HG02571 (cell line): ENCODE results near the gene KIAA1586.
"Not testable (repeated sequence)": the region's sequence is repeated elsewhere in the genome, so short reads cannot be mapped to it uniquely, and the experiment has no call there.

ENCODE experiments used
- ATAC-seq: cut with Tn5 transposase; IDR thresholded peaks from one replicate; pipeline ENCODE4 v1.9.1; 2021; ENCODE audit warnings: mild to moderate bottlenecking, moderate library complexity; ENCODE audit not compliant: unreplicated experiment

KIAA1586 gene, protein sequence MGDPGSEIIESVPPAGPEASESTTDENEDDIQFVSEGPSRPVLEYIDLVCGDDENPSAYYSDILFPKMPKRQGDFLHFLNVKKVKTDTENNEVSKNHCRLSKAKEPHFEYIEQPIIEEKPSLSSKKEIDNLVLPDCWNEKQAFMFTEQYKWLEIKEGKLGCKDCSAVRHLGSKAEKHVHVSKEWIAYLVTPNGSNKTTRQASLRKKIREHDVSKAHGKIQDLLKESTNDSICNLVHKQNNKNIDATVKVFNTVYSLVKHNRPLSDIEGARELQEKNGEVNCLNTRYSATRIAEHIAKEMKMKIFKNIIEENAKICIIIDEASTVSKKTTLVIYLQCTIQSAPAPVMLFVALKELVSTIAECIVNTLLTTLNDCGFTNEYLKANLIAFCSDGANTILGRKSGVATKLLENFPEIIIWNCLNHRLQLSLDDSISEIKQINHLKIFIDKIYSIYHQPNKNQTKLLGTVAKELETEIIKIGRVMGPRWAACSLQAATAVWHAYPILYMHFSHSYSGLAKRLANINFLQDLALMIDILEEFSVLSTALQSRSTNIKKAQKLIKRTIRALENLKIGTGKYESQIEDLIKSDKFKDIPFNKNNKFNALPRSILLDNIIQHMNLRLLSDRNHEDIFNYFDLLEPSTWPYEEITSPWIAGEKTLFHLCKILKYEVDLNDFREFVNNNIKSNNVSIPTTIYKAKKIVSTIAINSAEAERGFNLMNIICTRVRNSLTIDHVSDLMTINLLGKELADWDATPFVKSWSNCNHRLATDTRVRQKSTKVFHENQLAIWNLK

DNA sequence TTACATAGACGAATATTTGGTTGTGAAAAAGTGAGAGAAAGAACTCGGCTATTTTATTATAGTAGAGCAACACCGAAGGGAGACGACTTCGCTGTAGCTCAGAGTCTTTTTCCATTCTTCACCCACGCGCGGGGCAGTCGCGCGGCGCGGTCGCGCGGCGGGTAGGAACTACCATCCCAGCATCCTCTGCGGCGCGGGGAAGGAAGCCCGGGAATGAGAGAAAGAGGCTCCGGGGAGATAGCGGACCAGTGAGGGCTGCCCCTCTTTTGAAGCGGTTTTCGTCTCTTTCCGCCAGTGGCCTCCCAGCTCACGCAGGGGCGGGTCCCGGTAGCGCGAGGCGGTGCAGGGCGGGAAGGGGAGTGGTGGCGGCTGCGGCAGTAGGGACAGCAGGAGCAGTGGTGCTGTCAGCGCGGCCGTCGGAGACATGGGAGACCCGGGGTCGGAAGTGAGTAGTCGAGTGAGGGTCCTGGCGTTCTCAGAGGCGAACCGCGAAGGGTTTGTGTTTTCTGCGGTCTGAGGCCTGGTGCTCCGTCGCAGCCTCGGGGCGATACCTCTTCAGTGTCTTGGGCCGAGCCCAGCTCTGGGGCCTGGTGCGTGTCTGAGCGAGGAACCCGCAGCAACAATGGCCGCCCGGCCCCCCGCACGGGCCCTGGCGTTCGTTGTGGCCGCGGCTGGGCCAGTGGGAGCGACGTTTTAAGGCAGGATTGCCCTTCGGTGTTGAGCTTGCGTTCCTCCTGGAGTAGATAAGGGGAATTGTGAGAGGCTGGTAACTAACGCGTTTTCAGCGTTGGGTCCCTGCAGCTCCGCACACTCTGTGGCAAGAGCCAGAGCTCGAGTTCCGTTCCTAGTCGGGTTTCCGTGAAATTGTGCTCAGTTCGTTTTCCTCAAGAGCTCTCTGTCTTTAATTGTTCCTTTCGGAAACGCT is at the start of gene KIAA1586:
KIAA1586 (plus strand) TSS at position 362 of the 925 bp plus-strand sequence; CDS start at position 425, 63 bp downstream.
- ATAC-seq, result peak; percentile 96

DNA sequence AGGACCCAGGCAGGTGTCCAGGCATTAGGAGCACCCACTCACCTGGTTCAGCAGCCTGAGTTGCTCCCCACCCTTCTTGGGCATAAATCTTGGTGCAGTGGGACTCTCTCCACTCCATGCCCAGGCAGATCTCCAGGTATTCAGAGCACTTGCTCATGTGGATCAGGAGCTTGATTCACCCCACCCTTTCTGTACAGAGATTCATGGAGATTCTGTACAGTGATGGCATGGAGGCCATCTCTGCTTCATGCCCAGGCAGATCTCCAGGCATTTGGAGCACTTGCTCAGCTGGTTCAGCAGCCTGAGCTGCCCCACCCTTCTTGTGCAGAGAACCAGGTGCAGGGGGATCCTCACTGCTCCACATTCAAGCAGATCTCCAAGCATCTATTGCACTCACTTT is 47.4 kb upstream of the KIAA1586 start:
- no peak for ATAC-seq

DNA sequence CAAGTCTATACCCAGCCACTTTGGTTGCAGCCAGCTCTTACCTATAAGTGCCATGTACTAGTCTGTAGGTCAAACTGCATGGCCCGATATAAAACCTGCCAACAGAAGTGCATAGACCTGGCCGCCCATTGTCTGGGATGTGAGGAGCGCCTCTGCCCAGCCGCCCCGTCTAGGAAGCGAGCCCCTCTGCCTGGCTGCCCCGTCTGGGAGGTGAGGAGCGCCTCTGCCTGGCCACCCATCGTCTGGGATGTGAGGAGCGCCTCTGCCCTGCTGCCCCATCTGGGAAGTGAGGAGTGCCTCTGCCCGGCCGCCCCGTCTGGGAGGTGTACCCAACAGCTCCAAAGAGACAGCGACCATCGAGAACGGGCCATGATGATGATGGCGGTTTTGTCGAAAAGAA is 46.7 kb upstream of the KIAA1586 start:
- not testable (repeated sequence) for ATAC-seq

DNA sequence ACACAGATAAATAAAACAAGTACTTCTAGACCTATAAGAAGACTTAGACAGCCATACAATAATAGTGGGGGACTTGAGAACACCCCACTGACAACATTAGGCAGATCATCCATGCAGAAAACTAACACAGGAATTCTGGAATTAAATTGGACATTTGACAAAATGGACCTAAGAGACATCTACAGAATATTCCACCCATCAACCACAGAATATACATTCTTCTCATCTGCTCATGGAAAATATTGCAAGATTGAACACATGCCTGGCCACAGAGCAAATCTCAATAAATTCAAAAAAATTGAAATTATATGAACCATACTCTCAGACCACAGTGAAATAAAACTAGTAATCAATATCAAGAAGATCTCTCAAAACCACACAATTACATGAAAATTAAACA is 44.3 kb upstream of the KIAA1586 start:
- ATAC-seq, result no peak

DNA sequence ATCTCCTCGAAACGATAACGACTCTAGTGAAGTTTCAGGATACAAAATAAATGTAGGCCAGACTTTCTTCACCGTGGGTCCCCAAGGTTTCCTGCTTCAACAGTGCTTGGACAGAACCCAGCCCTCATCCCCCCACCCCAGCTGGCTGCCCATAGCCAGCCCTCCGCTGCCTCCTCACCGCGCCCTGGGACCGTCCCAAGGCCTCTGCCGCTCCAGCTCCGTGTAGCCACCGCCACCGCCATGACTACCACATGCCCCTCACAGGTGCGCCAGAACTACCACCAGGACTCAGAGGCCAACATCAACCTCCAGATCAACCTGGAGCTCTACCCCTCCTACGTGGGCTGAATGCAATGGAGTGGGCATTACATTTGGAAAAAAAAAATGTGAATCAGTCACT is 42.2 kb upstream of the KIAA1586 start:
- ATAC-seq, result no peak

DNA sequence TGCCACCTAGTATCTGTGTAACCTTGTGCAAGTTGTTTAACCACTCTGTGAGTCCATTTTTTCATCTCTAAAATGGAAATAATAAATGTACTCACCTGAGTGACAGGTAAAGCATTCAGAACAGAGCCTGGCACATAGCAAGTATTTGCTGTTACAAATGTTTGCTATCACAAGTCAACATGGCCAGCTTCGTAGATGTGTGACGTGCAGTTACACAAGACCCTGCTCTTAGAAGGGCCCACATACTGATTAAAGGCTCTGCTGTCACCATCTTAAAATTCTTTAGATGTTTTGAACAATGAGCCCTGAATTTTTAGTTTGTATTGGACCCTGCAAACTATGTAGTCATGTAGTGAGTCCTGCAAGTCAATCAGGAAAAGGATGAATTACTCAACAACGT is 40.4 kb upstream of the KIAA1586 start:
- no peak for ATAC-seq

DNA sequence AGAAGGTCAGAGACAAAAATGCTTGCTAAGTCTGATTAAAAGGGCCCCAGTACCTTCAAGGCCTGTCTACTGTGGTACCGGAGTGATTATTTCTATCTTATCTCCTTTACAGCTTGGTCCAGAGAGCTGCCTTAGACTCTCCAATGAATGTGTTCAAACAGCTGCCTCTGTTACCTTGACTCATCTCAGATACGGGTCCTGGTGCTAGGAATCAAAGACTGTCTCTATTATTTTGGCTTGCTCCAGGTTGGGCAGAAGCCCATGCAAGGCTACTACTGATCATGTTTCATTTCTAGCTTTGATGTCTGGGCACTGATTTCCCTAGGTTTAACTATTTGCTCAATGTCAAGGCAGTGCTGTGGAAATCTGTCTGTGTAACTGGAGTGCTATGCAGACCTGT is 38.4 kb upstream of the KIAA1586 start:
- not testable (repeated sequence) for ATAC-seq

DNA sequence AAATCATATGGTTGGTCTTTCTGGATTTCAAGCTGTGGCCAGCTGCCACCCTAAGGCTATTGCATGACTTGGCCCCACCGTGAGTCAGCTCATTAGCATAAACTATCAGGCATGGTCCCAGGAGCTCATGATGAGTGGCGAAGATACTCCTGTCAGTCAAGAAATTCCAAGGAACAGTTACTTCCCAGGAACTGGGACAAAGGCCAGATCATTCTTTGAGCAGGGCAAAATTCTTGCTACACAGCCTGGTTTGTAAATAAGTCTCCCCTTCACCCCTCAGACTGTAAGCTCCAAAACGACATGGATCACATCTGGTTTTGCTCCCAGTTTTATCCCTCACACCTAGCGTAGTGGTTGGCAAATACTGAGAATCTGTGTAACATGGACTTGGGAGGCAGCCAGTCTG is 33.0 kb upstream of the KIAA1586 start:
- ATAC-seq, result no peak

DNA sequence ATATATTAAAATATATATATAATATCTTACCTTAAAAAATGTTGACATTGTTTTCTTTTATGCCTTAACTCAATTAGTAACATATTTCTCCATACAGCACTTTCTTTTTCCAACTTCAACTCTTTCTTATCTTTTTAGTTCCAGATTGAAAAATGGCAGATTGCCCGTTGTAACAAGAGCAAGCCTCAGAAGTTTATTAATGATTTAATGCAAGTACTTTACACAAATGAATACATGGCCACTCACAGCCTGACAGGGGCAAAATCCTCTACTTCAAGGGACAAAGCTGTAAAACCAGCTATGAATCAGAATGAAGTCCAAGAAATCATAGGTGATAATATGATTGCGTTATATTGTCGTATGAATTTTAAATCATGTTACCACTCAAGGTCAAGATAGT is 29.4 kb upstream of the KIAA1586 start:
- ATAC-seq, result no peak

DNA sequence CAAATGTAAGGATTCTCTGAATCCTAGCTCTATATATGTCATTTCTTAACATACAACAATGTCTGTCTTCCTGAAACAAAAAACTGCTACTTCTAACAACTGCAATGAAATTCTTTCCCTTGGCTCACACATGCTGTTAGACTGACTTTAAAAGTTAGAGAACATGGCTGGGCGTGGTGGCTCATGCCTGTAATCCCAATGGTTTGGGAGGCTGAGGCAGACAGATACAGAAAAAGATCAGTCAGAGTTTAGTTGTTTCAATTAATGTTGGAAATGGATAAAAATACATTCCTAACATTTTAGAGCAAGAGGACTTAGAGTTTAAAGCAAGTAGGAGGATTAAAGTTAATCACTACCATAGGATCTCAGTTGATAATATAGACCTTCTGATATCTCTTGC is 28.7 kb upstream of the KIAA1586 start:
- ATAC-seq, result no peak

DNA sequence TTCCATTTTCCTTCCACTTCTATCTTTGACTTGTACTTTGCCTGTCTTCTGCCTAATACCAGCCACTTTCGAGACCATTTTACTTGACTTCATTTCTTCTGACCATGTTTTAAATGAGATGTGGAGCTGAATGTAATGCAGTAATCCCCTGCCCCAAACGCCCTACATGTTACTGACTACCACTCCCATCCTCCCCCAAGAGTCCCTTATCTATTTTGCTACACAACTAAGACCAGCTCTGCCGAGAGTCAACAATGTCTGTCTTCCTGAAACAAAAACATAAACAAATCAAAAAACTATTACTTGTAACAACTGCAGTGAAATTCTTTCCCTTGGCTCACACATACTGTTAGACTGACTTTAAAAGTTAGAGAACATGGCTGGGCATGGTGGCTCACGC is 27.1 kb upstream of the KIAA1586 start:
- ATAC-seq, result no peak

DNA sequence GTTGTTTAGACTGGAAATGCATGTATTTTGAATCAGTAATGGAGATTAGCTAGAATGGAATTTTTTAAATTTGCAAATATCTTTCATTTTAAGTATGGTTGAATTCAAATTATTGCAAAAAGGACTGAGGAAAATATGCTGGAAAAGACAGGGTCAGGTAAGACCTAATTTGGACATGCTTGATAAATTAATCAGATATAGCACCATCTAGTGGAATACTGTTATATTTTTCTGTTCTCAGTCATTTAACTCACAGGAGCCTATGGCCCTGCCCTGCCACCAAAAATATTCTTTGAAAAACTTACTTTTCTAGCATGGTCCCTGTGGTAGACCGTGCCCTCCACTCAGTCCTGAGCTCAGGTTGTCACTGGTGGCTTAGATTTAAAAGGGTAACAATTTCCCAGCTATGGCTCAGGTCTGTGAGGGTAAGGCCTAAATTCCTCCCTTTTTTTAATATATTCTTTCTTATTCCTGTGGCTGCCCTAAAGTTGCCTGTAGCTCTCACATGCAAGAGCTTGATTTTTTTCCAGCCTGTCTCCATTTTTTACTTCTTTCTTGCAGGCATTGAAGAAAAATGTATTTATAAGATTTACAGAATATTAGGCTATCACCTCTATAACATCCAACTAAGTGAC is 25.3 kb upstream of the KIAA1586 start:
- ATAC-seq, result peak; percentile 72

DNA sequence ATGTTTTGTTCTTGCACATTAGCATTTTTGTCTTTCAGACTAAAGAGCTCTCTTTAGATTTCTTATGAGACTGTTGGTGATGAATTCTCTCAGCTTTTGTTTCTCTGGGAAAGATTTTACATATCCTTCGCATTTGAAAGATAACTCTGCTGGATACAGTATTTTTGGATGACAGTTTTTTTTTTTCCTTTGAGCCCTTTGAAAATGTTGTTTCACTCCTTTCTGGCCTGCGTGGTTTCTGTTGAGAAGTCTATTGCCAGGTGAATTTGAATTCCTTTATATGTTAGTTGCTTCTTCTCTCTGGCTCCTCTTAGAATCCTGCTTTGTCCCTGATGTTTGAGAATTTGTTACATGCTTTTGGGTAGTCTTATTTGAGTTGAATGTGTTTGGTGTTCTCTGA is 22.2 kb upstream of the KIAA1586 start:
- ATAC-seq, result no peak

DNA sequence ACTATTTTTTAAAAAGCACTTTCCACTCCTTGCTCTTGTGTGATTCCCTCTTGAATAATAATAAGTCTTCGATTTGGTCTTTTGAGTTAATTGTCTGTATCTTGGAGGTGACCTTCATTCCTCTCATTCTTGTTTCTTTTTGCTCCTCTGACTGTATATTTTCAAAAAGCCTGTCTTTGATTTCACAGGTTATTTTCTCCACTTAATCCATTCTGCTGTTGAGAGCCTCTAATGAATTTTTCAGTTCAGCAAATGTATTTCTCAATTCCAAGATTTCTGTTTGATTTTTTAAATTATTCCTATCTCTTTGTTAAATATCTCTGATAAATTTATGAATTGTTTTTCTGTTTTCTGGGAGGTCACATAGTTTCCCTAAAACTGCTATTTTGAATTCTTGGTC is 21.7 kb upstream of the KIAA1586 start:
- ATAC-seq, result no peak

DNA sequence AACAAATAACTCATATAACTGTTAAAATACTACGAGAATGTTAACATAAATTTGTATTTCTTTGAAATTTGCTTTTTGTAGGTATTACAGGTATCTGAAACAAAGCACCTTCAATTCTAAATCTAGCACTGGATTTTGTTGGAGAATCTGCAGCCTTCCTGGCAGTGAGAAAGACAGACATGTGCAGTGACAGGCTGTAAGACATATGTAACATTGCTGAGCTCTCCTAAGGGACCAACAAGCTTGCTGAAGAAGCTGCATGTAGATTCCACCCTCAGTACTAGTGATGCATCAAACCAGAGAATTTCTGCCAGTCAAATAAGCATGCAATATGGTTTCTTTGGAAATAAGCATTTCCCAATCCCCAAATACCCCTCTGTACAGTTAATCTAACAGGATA is 20.5 kb upstream of the KIAA1586 start:
- ATAC-seq, result no peak

DNA sequence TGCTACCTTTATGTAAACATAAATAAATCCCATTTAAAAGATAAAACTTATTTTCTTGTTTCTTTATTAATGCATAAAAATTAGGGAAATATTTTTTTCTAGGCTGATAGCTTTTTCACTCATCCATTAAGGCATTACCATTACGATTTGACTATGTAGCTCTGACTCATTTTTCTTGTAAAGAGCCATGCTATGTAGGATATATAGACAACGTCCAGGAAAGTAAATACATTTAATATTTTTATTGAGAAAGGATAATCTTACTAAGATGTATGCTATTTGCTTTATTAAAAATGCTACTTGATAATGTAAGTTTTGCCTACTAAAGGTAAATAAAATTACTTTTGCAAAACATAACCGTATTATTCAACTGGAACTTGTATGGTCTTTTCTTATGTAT is 19.2 kb upstream of the KIAA1586 start:
- ATAC-seq, result no peak

DNA sequence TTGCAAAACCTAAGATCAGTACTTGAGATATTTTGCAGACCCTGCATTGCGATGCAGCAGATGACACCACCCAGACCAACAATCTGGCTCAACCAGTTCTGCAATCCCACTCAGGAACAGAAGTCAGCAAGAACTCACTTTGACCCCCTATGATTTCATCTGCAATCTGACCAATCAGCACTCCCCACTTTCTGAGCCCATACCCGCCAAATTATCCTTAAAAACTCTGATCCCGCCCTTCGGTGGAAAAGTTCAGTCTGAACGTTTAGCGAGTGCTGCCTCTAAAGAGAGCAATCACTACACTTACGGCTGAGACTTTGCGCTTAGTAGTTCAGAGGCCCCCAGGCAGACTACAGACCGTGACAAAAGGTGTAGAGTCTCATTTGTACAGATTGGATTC is 17.3 kb upstream of the KIAA1586 start:
- ATAC-seq, result no peak

DNA sequence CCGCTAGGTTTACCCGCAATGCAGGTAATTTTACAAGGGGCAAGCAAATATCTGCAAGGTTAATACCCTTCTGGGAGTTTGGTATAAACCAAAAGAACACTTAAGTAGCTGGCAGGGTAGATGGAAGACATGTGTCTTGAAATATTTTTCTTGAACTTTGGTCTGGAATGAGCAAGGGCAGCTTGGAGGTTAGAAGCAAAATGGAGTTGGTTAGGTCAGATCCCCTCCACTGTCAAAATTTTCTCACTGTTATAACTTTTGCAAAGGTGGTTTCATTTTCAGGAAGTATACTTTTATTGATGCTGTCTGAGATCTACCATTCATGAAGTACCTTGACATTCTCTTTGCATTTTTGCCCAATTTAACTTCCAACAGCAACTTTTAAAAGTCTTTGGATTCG is 13.3 kb upstream of the KIAA1586 start:
- ATAC-seq, result no peak

DNA sequence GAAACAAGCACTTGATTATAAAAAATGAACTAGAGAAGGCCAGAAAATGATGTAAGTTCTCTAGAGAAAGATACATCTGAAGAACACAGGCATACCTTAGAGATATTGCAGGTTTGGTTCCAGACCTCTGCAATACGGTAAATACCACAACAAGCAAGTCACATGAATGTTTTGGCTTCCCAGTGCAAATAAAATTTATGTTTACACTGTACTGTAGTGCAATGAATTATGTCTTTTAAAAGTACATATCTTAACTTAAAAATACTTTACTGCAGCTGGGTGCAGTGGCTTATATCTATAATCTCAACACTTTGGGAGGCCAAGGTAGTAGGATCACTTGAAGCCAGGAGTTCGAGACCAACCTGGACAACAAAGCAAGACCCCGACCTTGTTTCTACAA is 10.9 kb upstream of the KIAA1586 start:
- ATAC-seq, result no peak

DNA sequence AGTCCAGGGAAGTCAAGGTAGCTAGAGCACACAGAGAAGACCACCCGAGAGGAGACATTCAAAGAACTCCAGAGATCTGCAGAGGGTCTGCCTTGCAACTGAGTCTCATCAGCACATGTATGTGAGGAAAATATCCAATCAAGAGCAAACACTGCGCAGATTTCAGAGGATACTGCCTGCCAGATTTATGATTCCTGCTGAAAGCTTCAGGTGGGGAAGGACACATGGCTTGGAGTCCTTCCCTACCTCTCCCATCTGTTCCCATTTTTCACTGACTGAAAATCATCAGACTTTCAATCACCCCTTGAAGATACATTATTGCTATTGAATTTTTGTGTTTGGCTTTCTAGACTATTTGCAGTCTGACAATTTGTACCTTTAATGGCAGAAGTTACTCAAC is 7.6 kb upstream of the KIAA1586 start:
- ATAC-seq, result no peak

DNA sequence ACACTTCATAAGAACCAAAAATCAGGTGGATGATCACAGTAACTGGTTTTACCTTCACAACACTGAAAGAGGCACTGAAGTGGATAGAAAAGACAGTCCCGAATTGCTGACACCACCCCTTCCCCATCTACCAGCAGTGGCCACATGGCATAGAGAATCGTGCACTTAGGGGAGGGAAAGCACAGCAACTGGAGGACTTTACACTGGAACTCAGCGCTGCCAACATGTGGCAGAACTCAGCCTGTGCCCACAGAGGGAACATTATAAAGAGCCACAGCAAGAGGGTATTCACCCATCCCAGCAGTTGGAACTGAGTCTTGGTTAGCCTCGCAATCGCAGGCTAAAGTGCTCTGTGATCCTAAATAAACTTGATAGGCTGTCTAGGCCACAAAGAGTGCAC is 6.5 kb upstream of the KIAA1586 start:
- no peak for ATAC-seq
